Stomach smooth muscle (tissue), 2 donors: Measurements from ENCODE around the gene SPATA25.

Experiments used
- H3K27ac ChIP-seq: one replicate; pipeline ENCODE4 v1.7.0; 2013; ENCODE audit warnings: mild to moderate bottlenecking, low read length, inconsistent platforms
- H3K27me3 ChIP-seq, 2 donors: one replicate each; pipeline ENCODE4 v1.7.0; 2013; ENCODE audit warnings: low read length in 2 of 2; ENCODE audit not compliant: insufficient read depth in 2 of 2, control insufficient read depth in 1 of 2
- H3K36me3 ChIP-seq, 2 donors: one replicate each; pipeline ENCODE4 v1.7.0; 2013; ENCODE audit warnings: low read length in 2 of 2; ENCODE audit not compliant: control insufficient read depth in 2 of 2, insufficient read depth in 2 of 2
- H3K4me1 ChIP-seq: one replicate; pipeline ENCODE4 v1.7.0; 2013; ENCODE audit warnings: low read length; ENCODE audit not compliant: control insufficient read depth, insufficient read depth
- H3K4me3 ChIP-seq, 2 donors: one replicate each; pipeline ENCODE4 v1.7.0; 2013; ENCODE audit warnings: low read length in 2 of 2
- H3K9ac ChIP-seq, 2 donors: one replicate each; pipeline ENCODE4 v1.7.0; 2013; ENCODE audit warnings: low read length in 2 of 2, mild to moderate bottlenecking in 1 of 2
- H3K9me3 ChIP-seq, 2 donors: one replicate each; pipeline ENCODE4 v1.7.0; 2013; ENCODE audit warnings: low read length in 2 of 2; ENCODE audit not compliant: control insufficient read depth in 2 of 2
- donor health status: healthy.
- donor health status: Pancreatic carcinoma.

The SPATA25 gene

GRCh38 chr20:45859916-45860315, 27.5 kb downstream of the SPATA25 start:
- Histone ChIP-seq H3K4me1 (peaks cover 24% of the 10 kb centered on the region), H3K36me3 (no peaks in the 10 kb centered on the region)

GRCh38 chr20:45857882-45858216, 29.6 kb downstream of the SPATA25 start:
- H3K4me3 ChIP-seq = peak overlapping the region; percentile 91 to 95
- no peaks in the 10 kb centered on the region for H3K27me3 ChIP-seq
- peaks cover 0 to 3% of the 10 kb centered on the region in 2 donors for H3K36me3 ChIP-seq
- peaks cover 30% of the 10 kb centered on the region for H3K4me1 ChIP-seq
- no peaks in the 10 kb centered on the region for H3K9me3 ChIP-seq
- peak overlapping the region; percentile 83 to 84 for H3K9ac ChIP-seq
- peak overlapping the region; percentile 73 for H3K27ac ChIP-seq

More at GRCh38 chr20:45859916-45860315, 27.5 kb downstream of the SPATA25 start:
- no peaks in the 10 kb centered on the region for H3K27me3 ChIP-seq
- no peak overlapping the region for H3K9ac ChIP-seq
- H3K4me3 ChIP-seq = no peak overlapping the region
- no peak overlapping the region for H3K27ac ChIP-seq
- H3K9me3 ChIP-seq = no peaks in the 10 kb centered on the region

- peaks cover 30% of the 10 kb centered on the region for H3K4me1 ChIP-seq
- H3K27ac ChIP-seq = peak within 1 kb of the TSS; percentile 73
- peaks cover 0 to 3% of the 10 kb centered on the region in 2 donors for H3K36me3 ChIP-seq
- H3K4me3 ChIP-seq = peak within 1 kb of the TSS; percentile 91 to 95
- peak within 1 kb of the TSS; percentile 84 to 87 for H3K9ac ChIP-seq
- H3K9me3 ChIP-seq = no peaks in the 10 kb centered on the region
- no peaks in the 10 kb centered on the region for H3K27me3 ChIP-seq
These were observed 30.1 kb downstream of the SPATA25 start, which contains the start of the genes ACOT8 and ZSWIM3 for GRCh38 chr20:45857114-45857881. Gene ACOT8 (minus strand): TSS chr20:45857392. CDS start chr20:45857315, 77 bp downstream. Gene ZSWIM3 (plus strand): TSS chr20:45857614. CDS start chr20:45857826, 212 bp downstream.

- no peak overlapping the region for H3K27ac ChIP-seq
- peaks cover 4 to 12% of the 10 kb centered on the region in 2 donors for H3K36me3 ChIP-seq
- H3K9ac ChIP-seq = peak overlapping the region in 1 of 2 donors; percentile 1
These were observed 33.9 kb downstream of the SPATA25 start for GRCh38 chr20:45853484-45853883.

GRCh38 chr20:45852326-45852725, 35.1 kb downstream of the SPATA25 start:
- Histone ChIP-seq H3K9ac (no peak overlapping the region), H3K4me1 (peaks cover 22% of the 10 kb centered on the region), H3K27me3 (no peaks in the 10 kb centered on the region), H3K27ac (no peak overlapping the region), H3K36me3 (peaks cover 10 to 18% of the 10 kb centered on the region in 2 donors), H3K4me3 (no peak overlapping the region), H3K9me3 (no peaks in the 10 kb centered on the region)

More at GRCh38 chr20:45853484-45853883, 33.9 kb downstream of the SPATA25 start:
- Histone ChIP-seq H3K4me3 (no peak overlapping the region), H3K27me3 (no peaks in the 10 kb centered on the region), H3K4me1 (peaks cover 29% of the 10 kb centered on the region), H3K9me3 (no peaks in the 10 kb centered on the region)

GRCh38 chr20:45851501-45851900, 35.9 kb downstream of the SPATA25 start:
- Histone ChIP-seq H3K36me3 (peaks cover 12 to 20% of the 10 kb centered on the region in 2 donors), H3K9me3 (no peaks in the 10 kb centered on the region), H3K4me1 (peaks cover 18% of the 10 kb centered on the region), H3K27me3 (no peaks in the 10 kb centered on the region), H3K4me3 (no peak overlapping the region), H3K9ac (peak overlapping the region in 1 of 2 donors; percentile 2), H3K27ac (no peak overlapping the region)

- Histone ChIP-seq H3K27me3 (no peaks in the 10 kb centered on the region), H3K9me3 (no peaks in the 10 kb centered on the region), H3K36me3 (peaks cover 17 to 24% of the 10 kb centered on the region in 2 donors), H3K4me3 (no peak overlapping the region), H3K27ac (no peak overlapping the region), H3K9ac (peak overlapping the region in 1 of 2 donors; percentile 2), H3K4me1 (peaks cover 13% of the 10 kb centered on the region)
These were observed 36.5 kb downstream of the SPATA25 start for GRCh38 chr20:45850926-45851325.

- no peak overlapping the region for H3K4me3 ChIP-seq
- H3K4me1 ChIP-seq = peaks cover 9% of the 10 kb centered on the region
- no peaks in the 10 kb centered on the region for H3K9me3 ChIP-seq
- no peak overlapping the region for H3K9ac ChIP-seq
- H3K27me3 ChIP-seq = no peaks in the 10 kb centered on the region
- no peak overlapping the region for H3K27ac ChIP-seq
- H3K36me3 ChIP-seq = peaks cover 21 to 27% of the 10 kb centered on the region in 2 donors
These were observed 37.2 kb downstream of the SPATA25 start for GRCh38 chr20:45850238-45850637.

- H3K4me3 ChIP-seq = no peak overlapping the region
- no peak overlapping the region for H3K27ac ChIP-seq
- no peaks in the 10 kb centered on the region for H3K9me3 ChIP-seq
- H3K9ac ChIP-seq = no peak overlapping the region
- H3K4me1 ChIP-seq = no peaks in the 10 kb centered on the region
- no peaks in the 10 kb centered on the region for H3K27me3 ChIP-seq
- peaks cover 25 to 35% of the 10 kb centered on the region in 2 donors for H3K36me3 ChIP-seq
These were observed 38.3 kb downstream of the SPATA25 start for GRCh38 chr20:45848969-45849582.

- Histone ChIP-seq H3K4me1 (peaks cover 3% of the 10 kb centered on the region), H3K27me3 (no peaks in the 10 kb centered on the region), H3K9me3 (no peaks in the 10 kb centered on the region), H3K9ac (peak overlapping the region in 1 of 2 donors; percentile 47), H3K27ac (no peak overlapping the region), H3K4me3 (no peak overlapping the region), H3K36me3 (peaks cover 31 to 42% of the 10 kb centered on the region in 2 donors)
These were observed 39.0 kb downstream of the SPATA25 start for GRCh38 chr20:45848421-45848820.
